ENCODE measurements around the gene DLG2. TPM values are rescaled to one million over a fixed set of nuclear protein-coding genes. Genes with fewer than 3 reads are reported as not detected.

DLG2 gene
- total and polyA plus RNA-seq, 9 of the 15 experiments (the other 6 are each of a cell fraction or from before 2014, with no cell fraction given), result 0.52 to 1.6 (median 0.95) TPM

DNA sequence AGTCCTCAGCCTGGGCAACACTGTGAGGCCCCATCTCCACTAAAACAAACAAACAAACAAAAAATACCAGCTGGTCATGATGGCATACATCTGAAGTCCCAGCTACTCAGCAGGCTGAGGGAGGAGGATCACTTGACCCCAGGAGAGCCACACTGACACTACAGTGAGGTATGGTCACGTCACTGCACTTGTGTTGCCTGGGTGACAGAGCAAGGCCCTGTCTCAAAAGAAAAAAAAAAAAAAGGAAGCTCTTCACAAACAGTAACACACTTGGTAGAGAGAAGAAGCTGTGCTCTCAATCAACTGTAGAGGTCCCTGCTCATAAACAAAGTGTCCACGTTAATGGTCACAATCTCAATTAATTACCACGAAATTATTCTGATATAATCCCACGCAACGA, 1939.4 kb downstream of the DLG2 start (continued):
- TF ChIP-seq, protein P1, sequence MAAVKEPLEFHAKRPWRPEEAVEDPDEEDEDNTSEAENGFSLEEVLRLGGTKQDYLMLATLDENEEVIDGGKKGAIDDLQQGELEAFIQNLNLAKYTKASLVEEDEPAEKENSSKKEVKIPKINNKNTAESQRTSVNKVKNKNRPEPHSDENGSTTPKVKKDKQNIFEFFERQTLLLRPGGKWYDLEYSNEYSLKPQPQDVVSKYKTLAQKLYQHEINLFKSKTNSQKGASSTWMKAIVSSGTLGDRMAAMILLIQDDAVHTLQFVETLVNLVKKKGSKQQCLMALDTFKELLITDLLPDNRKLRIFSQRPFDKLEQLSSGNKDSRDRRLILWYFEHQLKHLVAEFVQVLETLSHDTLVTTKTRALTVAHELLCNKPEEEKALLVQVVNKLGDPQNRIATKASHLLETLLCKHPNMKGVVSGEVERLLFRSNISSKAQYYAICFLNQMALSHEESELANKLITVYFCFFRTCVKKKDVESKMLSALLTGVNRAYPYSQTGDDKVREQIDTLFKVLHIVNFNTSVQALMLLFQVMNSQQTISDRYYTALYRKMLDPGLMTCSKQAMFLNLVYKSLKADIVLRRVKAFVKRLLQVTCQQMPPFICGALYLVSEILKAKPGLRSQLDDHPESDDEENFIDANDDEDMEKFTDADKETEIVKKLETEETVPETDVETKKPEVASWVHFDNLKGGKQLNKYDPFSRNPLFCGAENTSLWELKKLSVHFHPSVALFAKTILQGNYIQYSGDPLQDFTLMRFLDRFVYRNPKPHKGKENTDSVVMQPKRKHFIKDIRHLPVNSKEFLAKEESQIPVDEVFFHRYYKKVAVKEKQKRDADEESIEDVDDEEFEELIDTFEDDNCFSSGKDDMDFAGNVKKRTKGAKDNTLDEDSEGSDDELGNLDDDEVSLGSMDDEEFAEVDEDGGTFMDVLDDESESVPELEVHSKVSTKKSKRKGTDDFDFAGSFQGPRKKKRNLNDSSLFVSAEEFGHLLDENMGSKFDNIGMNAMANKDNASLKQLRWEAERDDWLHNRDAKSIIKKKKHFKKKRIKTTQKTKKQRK (IDR thresholded peaks at IDR 0.05; ENCODE audit: borderline replicate concordance, low read depth, low read length), result no peak
- TF ChIP-seq, protein P2, sequence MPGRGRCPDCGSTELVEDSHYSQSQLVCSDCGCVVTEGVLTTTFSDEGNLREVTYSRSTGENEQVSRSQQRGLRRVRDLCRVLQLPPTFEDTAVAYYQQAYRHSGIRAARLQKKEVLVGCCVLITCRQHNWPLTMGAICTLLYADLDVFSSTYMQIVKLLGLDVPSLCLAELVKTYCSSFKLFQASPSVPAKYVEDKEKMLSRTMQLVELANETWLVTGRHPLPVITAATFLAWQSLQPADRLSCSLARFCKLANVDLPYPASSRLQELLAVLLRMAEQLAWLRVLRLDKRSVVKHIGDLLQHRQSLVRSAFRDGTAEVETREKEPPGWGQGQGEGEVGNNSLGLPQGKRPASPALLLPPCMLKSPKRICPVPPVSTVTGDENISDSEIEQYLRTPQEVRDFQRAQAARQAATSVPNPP (IDR thresholded peaks at IDR 0.05; ENCODE audit: borderline replicate concordance, insufficient read depth, insufficient read length), result no peak
- TF ChIP-seq, protein P3, sequence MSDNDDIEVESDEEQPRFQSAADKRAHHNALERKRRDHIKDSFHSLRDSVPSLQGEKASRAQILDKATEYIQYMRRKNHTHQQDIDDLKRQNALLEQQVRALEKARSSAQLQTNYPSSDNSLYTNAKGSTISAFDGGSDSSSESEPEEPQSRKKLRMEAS (CRISPR knock-in tag; IDR thresholded peaks at IDR 0.05), result no peak
- TF ChIP-seq ZBTB7A (IDR thresholded peaks at IDR 0.05; ENCODE audit: borderline replicate concordance, control insufficient read depth, low read depth, low read length) (no peak), KAT2B (IDR thresholded peaks at IDR 0.05; ENCODE audit: low read depth, low read length) (no peak)
- TF ChIP-seq, protein P4, sequence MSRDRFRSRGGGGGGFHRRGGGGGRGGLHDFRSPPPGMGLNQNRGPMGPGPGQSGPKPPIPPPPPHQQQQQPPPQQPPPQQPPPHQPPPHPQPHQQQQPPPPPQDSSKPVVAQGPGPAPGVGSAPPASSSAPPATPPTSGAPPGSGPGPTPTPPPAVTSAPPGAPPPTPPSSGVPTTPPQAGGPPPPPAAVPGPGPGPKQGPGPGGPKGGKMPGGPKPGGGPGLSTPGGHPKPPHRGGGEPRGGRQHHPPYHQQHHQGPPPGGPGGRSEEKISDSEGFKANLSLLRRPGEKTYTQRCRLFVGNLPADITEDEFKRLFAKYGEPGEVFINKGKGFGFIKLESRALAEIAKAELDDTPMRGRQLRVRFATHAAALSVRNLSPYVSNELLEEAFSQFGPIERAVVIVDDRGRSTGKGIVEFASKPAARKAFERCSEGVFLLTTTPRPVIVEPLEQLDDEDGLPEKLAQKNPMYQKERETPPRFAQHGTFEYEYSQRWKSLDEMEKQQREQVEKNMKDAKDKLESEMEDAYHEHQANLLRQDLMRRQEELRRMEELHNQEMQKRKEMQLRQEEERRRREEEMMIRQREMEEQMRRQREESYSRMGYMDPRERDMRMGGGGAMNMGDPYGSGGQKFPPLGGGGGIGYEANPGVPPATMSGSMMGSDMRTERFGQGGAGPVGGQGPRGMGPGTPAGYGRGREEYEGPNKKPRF (IDR thresholded peaks at IDR 0.05; ENCODE audit: low read depth, low read length), result no peak
- TF ChIP-seq, protein P5, sequence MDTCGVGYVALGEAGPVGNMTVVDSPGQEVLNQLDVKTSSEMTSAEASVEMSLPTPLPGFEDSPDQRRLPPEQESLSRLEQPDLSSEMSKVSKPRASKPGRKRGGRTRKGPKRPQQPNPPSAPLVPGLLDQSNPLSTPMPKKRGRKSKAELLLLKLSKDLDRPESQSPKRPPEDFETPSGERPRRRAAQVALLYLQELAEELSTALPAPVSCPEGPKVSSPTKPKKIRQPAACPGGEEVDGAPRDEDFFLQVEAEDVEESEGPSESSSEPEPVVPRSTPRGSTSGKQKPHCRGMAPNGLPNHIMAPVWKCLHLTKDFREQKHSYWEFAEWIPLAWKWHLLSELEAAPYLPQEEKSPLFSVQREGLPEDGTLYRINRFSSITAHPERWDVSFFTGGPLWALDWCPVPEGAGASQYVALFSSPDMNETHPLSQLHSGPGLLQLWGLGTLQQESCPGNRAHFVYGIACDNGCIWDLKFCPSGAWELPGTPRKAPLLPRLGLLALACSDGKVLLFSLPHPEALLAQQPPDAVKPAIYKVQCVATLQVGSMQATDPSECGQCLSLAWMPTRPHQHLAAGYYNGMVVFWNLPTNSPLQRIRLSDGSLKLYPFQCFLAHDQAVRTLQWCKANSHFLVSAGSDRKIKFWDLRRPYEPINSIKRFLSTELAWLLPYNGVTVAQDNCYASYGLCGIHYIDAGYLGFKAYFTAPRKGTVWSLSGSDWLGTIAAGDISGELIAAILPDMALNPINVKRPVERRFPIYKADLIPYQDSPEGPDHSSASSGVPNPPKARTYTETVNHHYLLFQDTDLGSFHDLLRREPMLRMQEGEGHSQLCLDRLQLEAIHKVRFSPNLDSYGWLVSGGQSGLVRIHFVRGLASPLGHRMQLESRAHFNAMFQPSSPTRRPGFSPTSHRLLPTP (IDR thresholded peaks at IDR 0.05; ENCODE audit: borderline replicate concordance, extremely low read depth, insufficient read length), result no peak

Measured in K562 (cell line).